Activated naive CD8-positive, alpha-beta T cell treated with anti-CD3 and anti-CD28 coated beads, Interleukin-2, amount 10 ng/mL, durations not matched to agents 7 days and 5 days (primary cell): ENCODE measurements around the gene GALNT9. TPM values are rescaled to one million over a fixed set of nuclear protein-coding genes. Genes with fewer than 3 reads are reported as not detected.

Experiments used
- ATAC-seq: fragments of 150-1000 bp; cut with Tn5 transposase; one replicate; pipeline ENCODE4 v1.10.0; 2021; ENCODE audit warnings: low read depth, moderate library complexity
- POLR2A ChIA-PET: fragments of 350-600 bp; sonication (Branson Sonifier 250); formaldehyde crosslinking; loops from one replicate; lab custom pipeline; 2021; ENCODE audit warnings: antibody characterized with exemption; lab: Charles Lee
- DNase-seq: peaks from one replicate; pipeline ENCODE4 v3.0.0; 2021
- H3K27ac Mint-ChIP-seq: one replicate; pipeline ENCODE4 v1.8.0; 2022; ENCODE audit warnings: mild to moderate bottlenecking, mixed read lengths
- H3K27me3 Mint-ChIP-seq: one replicate; pipeline ENCODE4 v1.8.0; 2022; ENCODE audit warnings: mild to moderate bottlenecking, moderate library complexity, mixed read lengths
- H3K36me3 Mint-ChIP-seq: one replicate; pipeline ENCODE4 v1.8.0; 2021; ENCODE audit warnings: mild to moderate bottlenecking, mixed read lengths
- H3K4me1 Mint-ChIP-seq: one replicate; pipeline ENCODE4 v1.8.0; 2021; ENCODE audit warnings: mixed read lengths
- H3K4me3 Mint-ChIP-seq: one replicate; pipeline ENCODE4 v1.8.0; 2022; ENCODE audit warnings: mild to moderate bottlenecking, moderate library complexity, mixed read lengths
- H3K9me3 Mint-ChIP-seq: one replicate; pipeline ENCODE4 v1.8.0; 2021; ENCODE audit warnings: mixed read lengths
- total RNA-seq, 2 experiments: library from RNA; stranded (reverse); gene quantifications; one replicate each; pipeline ENCODE4 v1.2.3, GENCODE V29; 2021

The GALNT9 gene
- total RNA-seq, 2 experiments from 2014 or later = not detected

DNA sequence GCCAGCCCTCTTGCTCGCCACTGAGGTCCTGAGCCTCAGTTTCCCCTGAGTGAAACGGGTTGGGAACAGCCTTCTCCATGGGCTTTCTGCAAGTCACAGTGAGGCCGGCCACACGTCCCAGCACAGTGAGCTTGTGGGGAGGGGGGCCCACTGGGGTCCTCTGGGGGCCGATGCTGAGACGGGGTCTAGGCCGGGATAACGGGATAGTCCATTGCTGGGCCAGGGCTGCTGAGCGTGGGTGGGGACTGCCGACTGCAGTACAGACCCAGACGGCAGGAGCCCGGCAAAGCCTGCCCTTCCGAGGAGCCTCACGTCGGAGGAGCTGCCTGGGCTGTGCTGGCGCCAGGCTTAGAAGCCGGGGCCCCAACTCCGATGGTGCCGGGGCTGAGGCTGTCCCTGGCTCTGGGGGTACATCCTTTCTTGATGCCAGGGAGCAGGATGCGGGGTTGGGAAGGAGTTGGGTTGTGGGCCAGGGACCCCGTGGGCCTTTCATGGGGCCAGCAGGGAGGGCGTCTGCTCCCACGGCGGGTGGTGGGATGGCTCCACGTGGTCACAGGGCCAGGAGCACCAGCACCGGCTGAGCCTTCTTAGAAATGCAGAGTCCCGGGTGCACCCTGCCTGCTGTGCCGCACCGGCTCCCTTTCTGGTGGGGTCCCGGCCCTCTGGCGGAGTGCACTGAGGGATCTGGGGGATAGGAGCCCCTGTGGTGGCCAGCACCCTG, 160.9 kb downstream of the GALNT9 start:
- no peak for DNase-seq
- no peaks in the 10 kb centered on the region for H3K36me3 Mint-ChIP-seq
- H3K4me1 Mint-ChIP-seq = peaks cover 12% of the 10 kb centered on the region
- H3K4me3 Mint-ChIP-seq = no peak overlapping the region
- no peak for ATAC-seq
- POLR2A ChIA-PET = no interaction called here
- peaks cover 10% of the 10 kb centered on the region for H3K9me3 Mint-ChIP-seq
- H3K27me3 Mint-ChIP-seq = peaks cover 6% of the 10 kb centered on the region
- no peak overlapping the region for H3K27ac Mint-ChIP-seq

GRCh38 chr12:132167611-132168310, 161.6 kb downstream of the GALNT9 start:
- Mint-ChIP-seq H3K27ac (no peak overlapping the region), H3K27me3 (peaks cover under 1% of the 10 kb centered on the region), H3K9me3 (peaks cover 10% of the 10 kb centered on the region), H3K36me3 (no peaks in the 10 kb centered on the region), H3K4me1 (peaks cover 9% of the 10 kb centered on the region), H3K4me3 (no peak overlapping the region)
- POLR2A ChIA-PET = no interaction called here
- no peak for ATAC-seq
- no peak for DNase-seq

- ATAC-seq (no peak), DNase-seq (no peak)
- no peak overlapping the region for H3K4me3 Mint-ChIP-seq
- H3K36me3 Mint-ChIP-seq = no peaks in the 10 kb centered on the region
- H3K4me1 Mint-ChIP-seq = peaks cover 11% of the 10 kb centered on the region
- H3K27me3 Mint-ChIP-seq = no peaks in the 10 kb centered on the region
- no peak overlapping the region for H3K27ac Mint-ChIP-seq
- POLR2A ChIA-PET = no interaction called here
- peaks cover 10% of the 10 kb centered on the region for H3K9me3 Mint-ChIP-seq
Observed at GRCh38 chr12:132166801-132167591, 162.4 kb downstream of the GALNT9 start.

- no peak for ATAC-seq
- H3K4me3 Mint-ChIP-seq = no peak overlapping the region
- no peaks in the 10 kb centered on the region for H3K27me3 Mint-ChIP-seq
- no peaks in the 10 kb centered on the region for H3K36me3 Mint-ChIP-seq
- peaks cover 11% of the 10 kb centered on the region for H3K4me1 Mint-ChIP-seq
- H3K9me3 Mint-ChIP-seq = peaks cover 10% of the 10 kb centered on the region
- no peak overlapping the region for H3K27ac Mint-ChIP-seq
- no peak for DNase-seq
- POLR2A ChIA-PET = no interaction called here
Observed at GRCh38 chr12:132166093-132166492, 163.3 kb downstream of the GALNT9 start.

- Mint-ChIP-seq H3K27me3 (no peaks in the 10 kb centered on the region), H3K4me1 (peaks cover 11% of the 10 kb centered on the region), H3K27ac (no peak overlapping the region), H3K9me3 (peaks cover 10% of the 10 kb centered on the region), H3K4me3 (no peak overlapping the region), H3K36me3 (no peaks in the 10 kb centered on the region)
- DNase-seq (no peak), ATAC-seq (no peak)
- POLR2A ChIA-PET = no interaction called here
Observed at GRCh38 chr12:132165584-132165983, 163.8 kb downstream of the GALNT9 start.

DNA sequence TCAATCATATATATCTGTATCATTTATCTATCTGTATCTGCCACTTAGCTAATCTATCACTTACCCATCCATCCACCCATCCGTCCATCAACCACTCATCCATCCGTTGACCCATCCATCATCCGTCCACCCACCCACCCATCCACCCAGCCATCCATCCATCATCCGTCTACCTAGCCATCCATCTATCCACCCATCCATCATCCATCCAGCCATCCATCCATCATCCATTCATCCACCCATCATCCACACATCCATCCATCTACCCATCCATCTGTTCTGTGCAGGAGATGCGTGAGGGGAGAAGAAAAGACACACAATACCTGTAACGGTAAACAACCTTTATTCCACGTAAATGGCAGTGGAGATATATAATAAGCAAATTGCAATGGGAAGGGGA, 165.0 kb downstream of the GALNT9 start:
- H3K9me3 Mint-ChIP-seq = peaks cover 10% of the 10 kb centered on the region
- no peaks in the 10 kb centered on the region for H3K36me3 Mint-ChIP-seq
- H3K4me3 Mint-ChIP-seq = no peak overlapping the region
- DNase-seq = no peak
- H3K27ac Mint-ChIP-seq = no peak overlapping the region
- H3K27me3 Mint-ChIP-seq = no peaks in the 10 kb centered on the region
- POLR2A ChIA-PET = no interaction called here
- H3K4me1 Mint-ChIP-seq = peaks cover 11% of the 10 kb centered on the region
- ATAC-seq = no peak

- Mint-ChIP-seq H3K27ac (no peak overlapping the region), H3K4me3 (no peak overlapping the region), H3K9me3 (peaks cover 10% of the 10 kb centered on the region), H3K36me3 (no peaks in the 10 kb centered on the region), H3K4me1 (peaks cover 11% of the 10 kb centered on the region), H3K27me3 (no peaks in the 10 kb centered on the region)
- POLR2A ChIA-PET = interaction anchor here (1.0 to 1.9 kb wide), 2 partner anchors 10 to 22 kb away, joined by 3 to 9 read pairs; no protein-coding TSS in a partner anchor
- DNase-seq = no peak
- ATAC-seq = no peak
Observed at GRCh38 chr12:132163911-132164288, 165.5 kb downstream of the GALNT9 start.

- peaks cover 11% of the 10 kb centered on the region for H3K4me1 Mint-ChIP-seq
- H3K4me3 Mint-ChIP-seq = peak overlapping the region; percentile 67
- no peak for ATAC-seq
- DNase-seq = no peak
- POLR2A ChIA-PET = interaction anchor here (1.0 to 1.9 kb wide), 3 partner anchors 9 to 27 kb away, joined by 3 to 9 read pairs (median 6); no protein-coding TSS in a partner anchor
- no peaks in the 10 kb centered on the region for H3K27me3 Mint-ChIP-seq
- no peaks in the 10 kb centered on the region for H3K36me3 Mint-ChIP-seq
- H3K9me3 Mint-ChIP-seq = peaks cover 10% of the 10 kb centered on the region
- no peak overlapping the region for H3K27ac Mint-ChIP-seq
Observed at GRCh38 chr12:132163041-132163910, 166.1 kb downstream of the GALNT9 start.

- no peaks in the 10 kb centered on the region for H3K36me3 Mint-ChIP-seq
- no peaks in the 10 kb centered on the region for H3K27me3 Mint-ChIP-seq
- H3K4me3 Mint-ChIP-seq = no peak overlapping the region
- peak; percentile 56 for ATAC-seq
- no peak for DNase-seq
- peaks cover 11% of the 10 kb centered on the region for H3K4me1 Mint-ChIP-seq
- POLR2A ChIA-PET = interaction anchor here (0.8 to 1.9 kb wide), 5 partner anchors 9 to 27 kb away, joined by 3 to 9 read pairs (median 3); no protein-coding TSS in a partner anchor
- no peak overlapping the region for H3K27ac Mint-ChIP-seq
- peaks cover 10% of the 10 kb centered on the region for H3K9me3 Mint-ChIP-seq
Observed at GRCh38 chr12:132162508-132163031, 166.8 kb downstream of the GALNT9 start.

DNA sequence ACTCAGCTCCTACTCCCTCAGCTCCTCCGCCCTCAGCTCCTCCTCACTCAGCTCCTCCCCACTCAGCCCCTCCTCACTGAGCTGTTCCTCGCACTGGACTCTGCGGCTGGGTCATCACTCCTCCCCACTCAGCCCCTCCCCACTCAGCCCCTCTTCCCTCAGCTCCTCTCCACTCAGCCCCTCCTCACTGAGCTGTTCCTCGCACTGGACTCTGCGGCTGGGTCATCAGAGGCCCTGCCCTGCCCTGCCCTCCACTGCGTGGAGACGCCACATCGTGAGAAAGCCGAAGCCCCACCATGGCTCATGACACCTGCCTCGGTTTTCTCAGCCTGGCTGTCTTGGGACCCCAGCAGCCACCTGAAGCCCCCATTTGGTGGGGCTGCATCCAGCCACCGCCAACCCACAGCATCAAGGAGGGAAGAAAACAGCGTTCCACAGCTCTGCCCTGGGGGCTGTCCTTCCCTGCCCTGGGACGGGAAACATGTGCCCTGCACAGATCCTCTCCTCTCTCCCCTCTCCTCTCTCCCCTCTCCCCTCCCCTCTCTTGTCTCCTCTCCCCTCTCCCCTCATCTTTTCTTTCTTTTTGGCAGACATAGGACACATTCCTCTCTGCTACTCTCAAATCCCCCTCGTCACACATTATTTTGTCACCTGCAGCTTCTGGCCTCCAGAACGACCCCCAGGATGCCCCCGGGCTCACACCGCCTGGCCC, 167.4 kb downstream of the GALNT9 start:
- H3K4me3 Mint-ChIP-seq = no peak overlapping the region
- DNase-seq = no peak
- peaks cover 11% of the 10 kb centered on the region for H3K4me1 Mint-ChIP-seq
- H3K27me3 Mint-ChIP-seq = no peaks in the 10 kb centered on the region
- peak; percentile 2 for ATAC-seq
- POLR2A ChIA-PET = interaction anchor here (0.8 to 1.9 kb wide), 5 partner anchors 9 to 24 kb away, joined by 3 to 9 read pairs (median 3); no protein-coding TSS in a partner anchor
- H3K36me3 Mint-ChIP-seq = no peaks in the 10 kb centered on the region
- H3K27ac Mint-ChIP-seq = no peak overlapping the region
- peaks cover 7% of the 10 kb centered on the region for H3K9me3 Mint-ChIP-seq

- Mint-ChIP-seq H3K36me3 (no peaks in the 10 kb centered on the region), H3K9me3 (peaks cover 2% of the 10 kb centered on the region), H3K4me3 (no peak overlapping the region), H3K27ac (no peak overlapping the region), H3K27me3 (no peaks in the 10 kb centered on the region), H3K4me1 (peaks cover 11% of the 10 kb centered on the region)
- DNase-seq (no peak), ATAC-seq (no peak)
- POLR2A ChIA-PET = interaction anchor here (0.9 to 1.2 kb wide), 3 partner anchors 10 to 25 kb away, joined by 3 read pairs; no protein-coding TSS in a partner anchor
Observed at GRCh38 chr12:132161036-132161781, 168.2 kb downstream of the GALNT9 start.
